Spinal cord (tissue), 10 donors: Measurements from ENCODE around the gene HMGCLL1. TPM values are rescaled to one million over a fixed set of nuclear protein-coding genes. Genes with fewer than 3 reads are reported as not detected.

Experiments
- DNase-seq, 6 donors: peaks; one replicate each; pipeline versions ENCODE4 v3.0.0 to v3.0.0-alpha.2; 2013 to 2015; ENCODE audit warnings: low spot score in 6 of 6, low read depth in 4 of 6
- H3K27ac ChIP-seq: one replicate; pipeline ENCODE4 v1.5.1; 2013; ENCODE audit warnings: low read depth, low read length, control low read depth
- H3K27me3 ChIP-seq: one replicate; pipeline ENCODE4 v1.6.1; 2013; ENCODE audit warnings: low read length; ENCODE audit not compliant: control insufficient read depth, insufficient read depth
- H3K36me3 ChIP-seq: one replicate; pipeline ENCODE4 v1.6.1; 2013; ENCODE audit warnings: low read length; ENCODE audit not compliant: control insufficient read depth, insufficient read depth
- H3K4me1 ChIP-seq: one replicate; pipeline ENCODE4 v1.6.1; 2013; ENCODE audit warnings: low read length; ENCODE audit not compliant: control insufficient read depth, insufficient read depth
- H3K4me3 ChIP-seq: one replicate; pipeline ENCODE4 v1.5.1; 2013; ENCODE audit warnings: low read depth, low read length, control low read depth
- H3K9me3 ChIP-seq: one replicate; pipeline ENCODE4 v1.6.1; 2013; ENCODE audit warnings: low read length; ENCODE audit not compliant: control insufficient read depth, insufficient read depth
- WGBS: methylation state at CpG from one replicate; pipeline ENCODE4 v1.1.5; 2013; ENCODE audit warnings: missing lambda C conversion rate; ENCODE audit not compliant: insufficient coverage; 5-methylcytosine and 5-hydroxymethylcytosine counted together
- long read RNA-seq, 4 donors: transcript quantifications; one replicate each; lab custom pipeline, GENCODE V29; 2026
- polyA plus RNA-seq, 2 donors: library from polyadenylated mRNA; unstranded; fragments of 120-200 nt; gene quantifications; one replicate each; pipeline ENCODE4 v1.2.1, GENCODE V29; 2013; ENCODE audit not compliant: insufficient read length in 2 of 2
- total RNA-seq, 2 donors: library from RNA; depleted of rRNA in 1 of 2; stranded (reverse); fragments of 120-200 nt in 1 of 2; fragments of >200 nt in 1 of 2; gene quantifications; one replicate each; pipeline versions ENCODE4 v1.2.3 to v1.2.4, GENCODE V29; 2013 to 2014
- donor health status: healthy.

The HMGCLL1 gene
- total RNA-seq (10 to 100 TPM; 25.1 to 49.8 TPM), polyA plus RNA-seq (10 to 100 TPM; 18.8 to 24.0 TPM)
- long read RNA-seq, donor 1, transcript HMGCLL1-201 (9 exons, 2,475 nt) = major isoform, 6 of 7 reads
- long read RNA-seq, donor 1, partial matches to known transcripts = 0 of 7 reads
- long read RNA-seq, donor 1, other reads (novel, unspliced or antisense) = 0 of 7 reads
- long read RNA-seq, donor 2, partial matches to known transcripts = 0 of 2 reads
- long read RNA-seq, donor 2, other reads (novel, unspliced or antisense) = 0 of 2 reads
- long read RNA-seq, donor 3, partial matches to known transcripts = 0 of 3 reads
- long read RNA-seq, donor 3, other reads (novel, unspliced or antisense) = 0 of 3 reads
- long read RNA-seq, donor 4, partial matches to known transcripts = 0 of 2 reads
- long read RNA-seq, donor 4, other reads (novel, unspliced or antisense) = 0 of 2 reads

GRCh38 chr6:55578537-55579363 is at the start of gene HMGCLL1:
TSS of gene HMGCLL1 (minus strand) at chr6:55579192. CDS start at chr6:55579055, 137 bp downstream.
- WGBS = 2% methylated on average over 47 of the region's 49 CpGs
- Histone ChIP-seq H3K27me3 (no peaks in the 10 kb centered on the region), H3K4me3 (peak within 1 kb of the TSS; percentile 81), H3K27ac (peak within 1 kb of the TSS; percentile 81), H3K4me1 (no peaks in the 10 kb centered on the region), H3K9me3 (peaks cover 2% of the 10 kb centered on the region), H3K36me3 (no peaks in the 10 kb centered on the region)
- DNase-seq = peak; percentile 65 to 95 (median 74)

GRCh38 chr6:55621993-55622392 is 43.0 kb upstream of the HMGCLL1 start:
- no peak overlapping the region for H3K4me3 ChIP-seq
- no peak overlapping the region for H3K27ac ChIP-seq
- DNase-seq = no peak
- no peaks in the 10 kb centered on the region for H3K4me1 ChIP-seq
- WGBS = no CpG with 5 or more reads among the region's 1 CpG
- H3K36me3 ChIP-seq = no peaks in the 10 kb centered on the region
- no peaks in the 10 kb centered on the region for H3K9me3 ChIP-seq
- no peaks in the 10 kb centered on the region for H3K27me3 ChIP-seq

- no peak overlapping the region for H3K27ac ChIP-seq
- no peak for DNase-seq
- WGBS = 100% methylated on average over 1 of the region's 3 CpGs
Measured at GRCh38 chr6:55621244-55621643, 42.3 kb upstream of the HMGCLL1 start.

GRCh38 chr6:55617272-55617671 is 38.3 kb upstream of the HMGCLL1 start:
- H3K27ac ChIP-seq = no peak overlapping the region
- H3K27me3 ChIP-seq = no peaks in the 10 kb centered on the region
- H3K36me3 ChIP-seq = no peaks in the 10 kb centered on the region
- no peaks in the 10 kb centered on the region for H3K4me1 ChIP-seq
- H3K9me3 ChIP-seq = no peaks in the 10 kb centered on the region
- no peak overlapping the region for H3K4me3 ChIP-seq
- DNase-seq = peak in 1 of 6 donors; percentile 14
- 100% methylated on average over 2 of the region's 5 CpGs for WGBS

More at GRCh38 chr6:55621244-55621643, 42.3 kb upstream of the HMGCLL1 start:
- H3K4me3 ChIP-seq = no peak overlapping the region
- no peaks in the 10 kb centered on the region for H3K27me3 ChIP-seq
- no peaks in the 10 kb centered on the region for H3K36me3 ChIP-seq
- no peaks in the 10 kb centered on the region for H3K9me3 ChIP-seq
- no peaks in the 10 kb centered on the region for H3K4me1 ChIP-seq

GRCh38 chr6:55604021-55604420 is 25.0 kb upstream of the HMGCLL1 start:
- no peaks in the 10 kb centered on the region for H3K36me3 ChIP-seq
- H3K4me1 ChIP-seq = no peaks in the 10 kb centered on the region
- H3K9me3 ChIP-seq = no peaks in the 10 kb centered on the region
- H3K4me3 ChIP-seq = no peak overlapping the region
- no peak overlapping the region for H3K27ac ChIP-seq
- peak in 1 of 6 donors; percentile 35 for DNase-seq
- no peaks in the 10 kb centered on the region for H3K27me3 ChIP-seq

GRCh38 chr6:55601120-55601519 is 22.1 kb upstream of the HMGCLL1 start:
- Histone ChIP-seq H3K27ac (no peak overlapping the region), H3K4me3 (no peak overlapping the region), H3K27me3 (no peaks in the 10 kb centered on the region), H3K4me1 (no peaks in the 10 kb centered on the region), H3K9me3 (no peaks in the 10 kb centered on the region), H3K36me3 (no peaks in the 10 kb centered on the region)
- 94% methylated on average over 2 of the region's 2 CpGs for WGBS
- no peak for DNase-seq

- H3K4me1 ChIP-seq = no peaks in the 10 kb centered on the region
- no peak overlapping the region for H3K27ac ChIP-seq
- DNase-seq = no peak
- H3K27me3 ChIP-seq = no peaks in the 10 kb centered on the region
- no peaks in the 10 kb centered on the region for H3K9me3 ChIP-seq
- no peaks in the 10 kb centered on the region for H3K36me3 ChIP-seq
- WGBS = no CpG with 5 or more reads among the region's 2 CpGs
- H3K4me3 ChIP-seq = no peak overlapping the region
Measured at GRCh38 chr6:55594442-55594841, 15.4 kb upstream of the HMGCLL1 start.

GRCh38 chr6:55584654-55585354 is 5.8 kb upstream of the HMGCLL1 start:
- no peaks in the 10 kb centered on the region for H3K27me3 ChIP-seq
- H3K4me1 ChIP-seq = no peaks in the 10 kb centered on the region
- no peak overlapping the region for H3K27ac ChIP-seq
- no peak for DNase-seq
- H3K36me3 ChIP-seq = no peaks in the 10 kb centered on the region
- H3K9me3 ChIP-seq = no peaks in the 10 kb centered on the region
- H3K4me3 ChIP-seq = no peak overlapping the region

GRCh38 chr6:55576811-55577210 is 2.2 kb downstream of the HMGCLL1 start:
- no peaks in the 10 kb centered on the region for H3K4me1 ChIP-seq
- no peak for DNase-seq
- no peaks in the 10 kb centered on the region for H3K36me3 ChIP-seq
- peaks cover 9% of the 10 kb centered on the region for H3K9me3 ChIP-seq
- no peak overlapping the region for H3K27ac ChIP-seq
- H3K4me3 ChIP-seq = no peak overlapping the region
- no peaks in the 10 kb centered on the region for H3K27me3 ChIP-seq
- WGBS = 93% methylated on average over 2 of the region's 3 CpGs
